GM21381 (cell line): ENCODE results near the gene NXPH3.

Source experiments
- ATAC-seq: cut with Tn5 transposase; IDR thresholded peaks from one replicate; pipeline ENCODE4 v1.9.1; 2021; ENCODE audit warnings: mild to moderate bottlenecking, moderate library complexity; ENCODE audit not compliant: unreplicated experiment

Gene NXPH3

DNA sequence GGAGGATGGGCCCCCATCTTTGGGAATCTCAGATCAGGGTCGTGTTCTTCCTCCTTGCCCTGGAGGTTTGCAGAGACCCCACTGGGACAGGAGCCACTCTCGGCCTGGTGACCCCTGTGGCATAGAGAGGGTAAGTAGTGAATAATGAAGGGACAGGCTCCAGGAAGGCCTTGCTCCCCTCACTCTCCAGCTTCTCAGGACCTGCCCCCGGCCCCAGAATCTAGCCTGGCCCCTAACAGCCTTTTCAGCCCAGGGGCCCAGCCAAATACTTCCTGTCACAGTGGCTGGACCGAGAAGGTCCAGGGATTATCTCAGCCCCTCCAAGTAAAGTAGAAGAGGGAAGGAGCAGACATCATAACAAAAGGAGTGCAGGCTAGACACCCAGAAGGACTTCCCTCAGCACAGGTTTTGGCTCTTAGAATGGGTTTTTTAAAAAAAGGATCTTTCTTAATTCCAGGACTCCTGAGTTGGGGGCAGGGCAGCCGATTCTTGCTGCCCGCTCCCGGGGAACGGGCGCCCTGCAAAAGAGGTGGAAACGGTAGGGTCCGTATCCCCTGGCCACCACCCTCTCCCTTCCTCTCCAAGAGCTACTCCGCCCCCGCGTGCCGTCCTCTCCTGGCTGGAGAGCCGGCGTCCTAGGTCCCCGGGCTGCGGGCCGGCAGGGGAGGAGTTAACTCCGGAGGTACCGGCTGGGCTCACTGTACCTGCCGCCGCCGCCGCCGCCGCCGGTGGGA is 559 bp upstream of the NXPH3 start:
- no peak for ATAC-seq

DNA sequence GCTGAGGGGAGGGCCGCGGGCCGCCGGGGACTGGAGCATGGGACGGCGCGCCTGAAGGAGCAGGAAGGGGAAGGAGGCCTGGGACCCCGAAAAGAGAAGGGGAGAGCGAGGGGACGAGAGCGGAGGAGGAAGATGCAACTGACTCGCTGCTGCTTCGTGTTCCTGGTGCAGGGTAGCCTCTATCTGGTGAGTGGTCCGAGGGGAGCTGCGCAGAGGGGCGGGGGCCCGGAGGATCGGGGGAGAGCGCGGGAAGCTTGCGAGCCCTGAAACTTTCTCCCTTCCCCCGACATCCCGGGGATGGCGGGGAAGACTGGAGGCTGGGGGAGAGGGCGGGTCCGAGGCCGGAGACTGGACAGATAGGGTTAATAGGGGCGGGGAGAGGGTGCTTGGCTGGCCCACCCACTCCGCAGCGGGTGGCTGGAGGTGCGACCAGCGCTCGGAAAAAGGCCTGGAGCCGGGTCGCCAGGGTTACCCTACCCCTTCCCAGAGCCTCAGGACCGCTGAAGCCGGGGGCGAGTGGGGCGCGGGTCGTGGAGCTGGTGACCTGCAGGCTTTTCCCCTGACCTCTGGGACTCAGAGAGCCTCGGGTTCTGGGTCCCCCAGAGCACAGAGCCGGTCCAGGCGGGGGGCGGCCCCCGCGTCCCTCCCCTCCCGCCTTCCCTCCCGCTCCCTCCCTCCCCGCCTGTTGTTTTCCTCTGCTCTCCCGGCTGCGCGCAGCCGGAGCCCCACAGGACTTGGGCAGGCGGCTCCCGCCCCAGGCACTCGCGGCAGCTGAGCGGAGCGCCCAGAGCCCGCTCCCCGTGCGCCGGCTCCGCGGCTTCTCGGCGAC is 631 bp downstream of the NXPH3 start:
- ATAC-seq, result no peak

DNA sequence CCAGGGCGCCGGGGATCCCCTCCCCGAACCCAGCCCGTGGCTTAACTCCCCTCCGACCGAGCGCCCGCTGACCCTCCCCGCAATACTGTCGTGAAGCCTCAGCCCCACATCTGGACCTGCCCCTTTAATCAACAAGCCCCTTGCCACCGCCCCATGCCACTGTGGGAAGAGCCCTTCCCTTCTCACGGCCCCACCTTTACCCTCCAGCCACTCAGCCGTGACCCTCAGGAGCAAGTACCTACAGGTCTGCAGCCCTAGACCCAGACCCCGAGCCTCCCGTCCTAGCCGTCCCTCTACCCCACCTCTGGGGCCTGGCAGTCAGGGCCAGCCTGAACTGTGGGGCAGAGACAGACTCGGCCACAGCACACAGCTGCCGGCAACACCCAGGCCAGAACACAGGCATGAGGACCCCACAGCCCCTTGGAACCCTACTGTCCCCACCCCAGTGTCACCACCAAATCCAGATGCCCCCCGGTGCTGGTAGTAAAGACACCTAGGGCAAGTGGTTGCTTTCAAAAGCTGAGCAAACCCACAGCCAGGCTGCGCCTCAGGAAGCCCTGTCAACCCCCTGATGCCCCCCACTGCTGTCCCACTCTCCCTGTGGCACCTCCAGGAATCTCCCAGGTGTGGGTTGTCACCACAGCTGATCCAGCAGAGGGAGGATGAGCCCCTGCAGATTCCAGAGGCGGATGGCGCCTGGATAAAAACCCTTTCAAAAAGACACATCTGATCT is 1.4 kb downstream of the NXPH3 start:
- ATAC-seq, result no peak

DNA sequence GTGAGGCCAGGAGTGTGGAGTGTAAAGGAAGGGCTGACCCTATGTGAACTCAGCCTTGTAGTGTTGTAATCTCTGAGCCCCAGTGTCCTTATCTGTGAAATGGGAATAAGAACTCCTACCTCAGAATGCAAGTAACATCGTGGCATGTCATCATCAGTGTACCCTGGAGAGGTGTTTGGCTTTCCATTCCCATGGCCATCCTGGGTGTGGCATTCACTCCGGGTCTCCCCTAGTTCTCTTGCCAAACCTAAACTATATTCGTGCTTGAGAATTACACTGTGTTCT is 1.9 kb downstream of the NXPH3 start:
- ATAC-seq, result no peak

DNA sequence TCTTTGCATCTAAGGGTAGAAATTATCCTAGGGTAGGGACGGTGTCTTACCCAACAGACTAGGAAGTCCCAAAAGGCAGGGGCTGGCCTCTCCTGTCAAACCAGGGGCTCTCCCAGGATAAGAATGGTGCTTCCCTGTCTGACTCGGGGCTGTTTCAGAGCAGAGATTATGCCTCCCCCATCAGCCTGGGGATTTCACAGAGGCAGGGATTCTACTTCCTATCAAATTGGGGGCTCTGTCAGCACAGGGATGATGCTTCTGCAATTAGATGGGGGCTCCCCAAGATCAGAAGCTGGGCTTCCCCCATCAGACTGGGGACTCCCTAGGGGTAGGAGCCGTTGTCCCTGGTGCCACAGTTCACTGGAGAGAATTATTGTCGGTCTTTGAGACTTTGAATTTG is 2.3 kb downstream of the NXPH3 start:
- ATAC-seq, result no peak

DNA sequence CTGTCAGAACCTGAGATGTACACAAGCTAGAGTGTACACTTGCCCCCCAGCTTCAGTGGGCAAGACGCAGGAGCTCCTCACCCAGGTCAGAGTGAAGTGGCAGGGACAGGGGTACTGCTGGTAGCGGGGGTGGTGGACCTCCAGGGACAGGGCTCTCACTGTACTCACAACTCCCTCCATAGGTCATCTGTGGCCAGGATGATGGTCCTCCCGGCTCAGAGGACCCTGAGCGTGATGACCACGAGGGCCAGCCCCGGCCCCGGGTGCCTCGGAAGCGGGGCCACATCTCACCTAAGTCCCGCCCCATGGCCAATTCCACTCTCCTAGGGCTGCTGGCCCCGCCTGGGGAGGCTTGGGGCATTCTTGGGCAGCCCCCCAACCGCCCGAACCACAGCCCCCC is 2.7 kb downstream of the NXPH3 start:
- ATAC-seq, result no peak

DNA sequence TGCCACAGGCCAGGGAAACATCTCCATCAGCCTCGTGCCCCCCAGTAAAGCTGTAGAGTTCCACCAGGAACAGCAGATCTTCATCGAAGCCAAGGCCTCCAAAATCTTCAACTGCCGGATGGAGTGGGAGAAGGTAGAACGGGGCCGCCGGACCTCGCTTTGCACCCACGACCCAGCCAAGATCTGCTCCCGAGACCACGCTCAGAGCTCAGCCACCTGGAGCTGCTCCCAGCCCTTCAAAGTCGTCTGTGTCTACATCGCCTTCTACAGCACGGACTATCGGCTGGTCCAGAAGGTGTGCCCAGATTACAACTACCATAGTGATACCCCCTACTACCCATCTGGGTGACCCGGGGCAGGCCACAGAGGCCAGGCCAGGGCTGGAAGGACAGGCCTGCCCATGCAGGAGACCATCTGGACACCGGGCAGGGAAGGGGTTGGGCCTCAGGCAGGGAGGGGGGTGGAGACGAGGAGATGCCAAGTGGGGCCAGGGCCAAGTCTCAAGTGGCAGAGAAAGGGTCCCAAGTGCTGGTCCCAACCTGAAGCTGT is 3.4 kb downstream of the NXPH3 start:
- ATAC-seq, result no peak

DNA sequence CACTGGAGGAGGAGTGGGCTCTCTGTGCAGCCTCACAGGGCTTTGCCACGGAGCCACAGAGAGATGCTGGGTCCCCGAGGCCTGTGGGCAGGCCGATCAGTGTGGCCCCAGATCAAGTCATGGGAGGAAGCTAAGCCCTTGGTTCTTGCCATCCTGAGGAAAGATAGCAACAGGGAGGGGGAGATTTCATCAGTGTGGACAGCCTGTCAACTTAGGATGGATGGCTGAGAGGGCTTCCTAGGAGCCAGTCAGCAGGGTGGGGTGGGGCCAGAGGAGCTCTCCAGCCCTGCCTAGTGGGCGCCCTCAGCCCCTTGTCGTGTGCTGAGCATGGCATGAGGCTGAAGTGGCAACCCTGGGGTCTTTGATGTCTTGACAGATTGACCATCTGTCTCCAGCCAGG is 3.9 kb downstream of the NXPH3 start:
- ATAC-seq, result no peak

DNA sequence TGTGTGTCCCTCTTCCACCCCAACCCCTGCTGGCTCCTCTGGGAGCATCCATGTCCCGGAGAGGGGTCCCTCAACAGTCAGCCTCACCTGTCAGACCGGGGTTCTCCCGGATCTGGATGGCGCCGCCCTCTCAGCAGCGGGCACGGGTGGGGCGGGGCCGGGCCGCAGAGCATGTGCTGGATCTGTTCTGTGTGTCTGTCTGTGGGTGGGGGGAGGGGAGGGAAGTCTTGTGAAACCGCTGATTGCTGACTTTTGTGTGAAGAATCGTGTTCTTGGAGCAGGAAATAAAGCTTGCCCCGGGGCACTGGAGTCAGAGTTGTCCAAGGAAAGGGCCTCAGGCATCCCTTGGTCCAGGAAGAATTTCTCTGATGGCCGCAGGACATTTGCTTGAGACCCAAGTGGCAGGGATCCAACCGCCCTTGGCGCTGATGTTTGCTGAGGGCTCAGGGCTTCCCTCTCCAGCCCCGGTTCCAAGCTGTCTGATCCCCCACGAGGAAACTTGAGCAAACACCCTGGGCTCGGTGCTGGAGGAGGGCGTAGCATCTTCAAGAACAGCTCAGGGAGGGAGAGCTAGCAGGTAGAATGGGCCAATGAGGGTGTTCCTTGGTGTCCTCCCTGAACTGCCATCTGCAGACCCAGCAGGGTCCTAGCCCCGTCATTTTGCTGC is 4.5 kb downstream of the NXPH3 start:
- ATAC-seq, result no peak

DNA sequence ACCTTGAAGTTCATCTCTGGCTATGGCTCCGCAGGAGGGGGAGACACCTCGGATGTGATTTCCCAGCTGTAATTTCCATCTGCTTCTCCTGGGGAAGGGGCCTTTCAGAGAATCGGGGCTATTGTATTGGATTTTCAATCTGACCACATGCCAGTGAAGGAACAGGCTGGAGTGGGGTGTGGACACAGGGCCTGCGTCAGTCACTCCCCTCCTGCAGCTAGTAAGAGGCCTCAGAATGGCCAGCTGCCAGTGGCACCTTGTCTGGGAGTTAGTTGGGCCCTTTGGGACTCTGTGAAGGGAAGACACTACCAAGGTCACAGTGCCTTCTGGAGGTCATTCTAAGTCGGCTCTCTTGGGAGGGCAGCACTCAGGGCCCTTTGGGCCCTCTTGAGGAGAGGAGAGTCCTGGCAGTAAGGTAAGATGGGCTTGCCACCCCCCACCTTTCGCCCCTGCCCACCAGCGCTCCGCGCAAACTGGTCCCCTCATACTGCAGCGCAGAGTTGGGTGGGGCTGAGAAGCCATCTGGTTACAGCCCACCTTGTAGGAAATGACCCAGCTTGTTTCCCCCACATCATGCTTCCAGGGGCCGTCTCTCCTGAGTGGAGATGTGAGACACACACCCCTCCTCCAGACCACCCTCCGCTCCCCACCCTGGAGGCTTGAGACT is 5.4 kb downstream of the NXPH3 start:
- ATAC-seq, result no peak

DNA sequence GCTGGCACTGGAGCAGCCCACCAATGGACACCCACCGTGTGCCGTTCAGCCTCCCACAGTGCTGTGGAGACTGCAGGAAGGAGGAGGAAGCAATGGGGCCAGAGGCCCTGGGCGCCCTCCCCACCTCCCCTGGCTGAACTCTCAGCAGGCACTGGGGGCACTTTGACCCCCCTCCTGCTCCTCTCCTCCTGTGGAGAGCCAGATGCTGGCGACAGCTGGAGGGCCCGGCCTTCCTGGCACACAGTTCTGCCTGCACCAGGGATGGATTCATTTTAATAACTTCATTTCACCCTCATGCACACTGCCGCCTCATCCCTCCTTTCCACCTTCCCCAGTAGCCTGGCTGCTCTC is 6.0 kb downstream of the NXPH3 start:
- no peak for ATAC-seq

DNA sequence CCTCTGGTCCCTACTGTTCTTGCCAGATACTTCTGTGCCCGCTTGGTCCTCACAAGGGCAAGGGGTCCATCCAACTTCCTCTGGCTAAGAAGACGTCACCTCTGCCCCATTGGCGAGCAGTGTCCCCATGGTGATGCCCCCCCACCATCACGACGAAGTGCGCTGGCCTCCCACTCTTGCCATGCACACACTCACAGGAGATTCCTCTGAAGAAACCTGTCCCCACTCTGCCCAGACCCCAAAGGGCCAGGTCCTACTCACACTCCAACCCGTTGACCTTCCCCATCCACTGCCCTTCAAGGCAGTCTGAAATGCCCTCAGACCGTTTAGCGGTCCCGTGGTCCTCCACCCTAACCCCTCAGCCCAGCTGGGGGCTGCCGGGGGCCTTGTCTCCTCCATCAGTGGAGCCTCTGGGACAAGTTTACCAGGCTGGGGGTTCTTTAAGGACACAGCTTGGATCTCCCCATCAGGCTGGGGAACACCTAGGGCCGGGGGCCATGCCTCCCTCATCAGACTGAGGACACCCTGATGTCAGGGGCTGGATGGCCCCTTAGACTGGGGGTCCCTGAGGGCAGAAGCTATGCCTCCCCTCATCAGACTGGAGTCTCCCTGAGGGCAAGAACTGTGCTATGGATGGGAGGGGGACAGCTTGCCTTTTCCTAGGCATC is 6.5 kb downstream of the NXPH3 start:
- no peak for ATAC-seq

DNA sequence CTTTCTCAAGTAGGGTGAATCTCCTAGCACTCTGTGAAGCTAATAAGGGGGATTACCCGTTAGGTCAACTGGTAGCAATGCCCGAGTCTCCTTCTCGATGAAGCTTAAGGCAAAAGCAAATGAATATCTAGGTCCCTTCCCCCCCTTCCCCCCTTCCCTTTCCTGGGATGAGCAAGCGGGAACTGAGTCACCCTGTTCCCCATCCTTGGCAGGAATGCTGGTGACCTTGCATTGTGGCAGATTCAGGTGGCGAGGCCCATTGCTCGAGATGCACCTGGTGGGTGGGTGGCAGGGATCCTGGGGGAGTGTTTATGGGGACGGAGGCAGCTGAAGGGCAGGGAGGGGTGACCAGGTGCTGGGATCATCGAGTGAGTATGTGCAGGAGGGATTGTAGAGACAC is 7.1 kb downstream of the NXPH3 start:
- ATAC-seq, result no peak

DNA sequence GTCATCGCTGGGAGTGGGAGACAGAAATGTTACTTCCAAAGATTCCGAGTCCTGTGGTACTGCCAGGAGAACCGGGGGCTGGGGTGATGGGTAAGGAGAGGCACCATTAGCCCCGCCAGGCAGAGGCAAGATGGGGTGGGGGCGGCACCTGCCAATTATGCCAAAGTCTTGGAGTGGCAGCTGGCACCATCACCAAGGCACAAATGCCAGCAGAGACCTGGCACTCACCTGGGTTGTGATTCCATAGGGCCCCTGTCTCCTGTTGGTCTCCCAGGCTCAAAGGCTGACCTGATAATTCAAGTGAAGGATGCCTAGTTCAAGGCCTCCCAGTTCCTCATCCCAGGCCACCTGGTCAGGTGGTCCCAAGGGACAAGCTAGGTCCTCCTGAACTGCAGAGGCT is 7.6 kb downstream of the NXPH3 start:
- no peak for ATAC-seq

DNA sequence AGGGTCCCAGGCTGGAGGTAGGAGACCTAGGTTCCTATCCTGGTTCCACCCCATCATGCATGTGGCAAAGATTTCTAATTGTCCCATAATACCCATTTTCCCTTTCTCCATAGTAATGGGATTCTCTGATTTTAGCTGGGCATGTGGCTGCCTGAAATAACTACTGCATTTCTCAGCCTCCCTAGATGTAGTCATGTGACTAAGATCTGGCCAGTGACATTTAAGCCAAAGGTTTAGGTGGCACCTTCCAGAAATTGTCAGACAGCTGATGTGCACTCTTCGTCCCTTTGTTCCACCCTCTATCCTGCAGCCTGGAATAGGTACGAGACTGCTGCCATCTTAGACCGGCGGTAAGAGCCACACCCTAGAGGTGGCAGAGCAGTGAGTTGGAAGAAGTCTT is 8.2 kb downstream of the NXPH3 start:
- ATAC-seq, result no peak

DNA sequence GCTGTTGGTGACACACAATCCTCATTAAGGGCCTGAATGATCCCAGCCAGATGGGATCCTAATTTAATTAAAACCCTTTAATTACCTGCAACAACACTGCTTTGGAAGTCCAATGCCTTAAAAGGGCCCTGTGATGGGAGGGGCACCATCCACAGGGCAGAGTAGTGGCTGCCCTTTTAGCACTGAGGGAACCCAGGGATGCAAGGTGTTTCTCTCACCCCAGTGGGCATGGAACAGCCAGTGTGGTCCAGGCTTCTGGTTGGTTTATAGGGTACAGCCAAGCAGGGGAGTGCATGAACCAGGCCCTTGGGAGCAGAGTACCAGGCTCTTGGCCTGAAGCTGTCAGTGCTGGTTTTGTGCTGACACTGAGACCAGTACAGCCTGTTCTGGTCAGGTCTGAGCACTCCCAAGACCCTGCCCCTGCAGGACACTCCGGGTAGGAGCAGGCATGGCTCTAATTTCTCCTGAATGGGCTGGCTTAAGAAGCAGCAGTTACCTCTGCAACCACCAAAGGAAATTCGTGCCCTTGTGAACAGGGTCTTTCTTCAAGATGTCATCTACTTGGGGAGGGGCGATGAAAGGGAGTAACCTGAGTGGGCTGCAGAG is 9.9 kb downstream of the NXPH3 start:
- ATAC-seq, result no peak

DNA sequence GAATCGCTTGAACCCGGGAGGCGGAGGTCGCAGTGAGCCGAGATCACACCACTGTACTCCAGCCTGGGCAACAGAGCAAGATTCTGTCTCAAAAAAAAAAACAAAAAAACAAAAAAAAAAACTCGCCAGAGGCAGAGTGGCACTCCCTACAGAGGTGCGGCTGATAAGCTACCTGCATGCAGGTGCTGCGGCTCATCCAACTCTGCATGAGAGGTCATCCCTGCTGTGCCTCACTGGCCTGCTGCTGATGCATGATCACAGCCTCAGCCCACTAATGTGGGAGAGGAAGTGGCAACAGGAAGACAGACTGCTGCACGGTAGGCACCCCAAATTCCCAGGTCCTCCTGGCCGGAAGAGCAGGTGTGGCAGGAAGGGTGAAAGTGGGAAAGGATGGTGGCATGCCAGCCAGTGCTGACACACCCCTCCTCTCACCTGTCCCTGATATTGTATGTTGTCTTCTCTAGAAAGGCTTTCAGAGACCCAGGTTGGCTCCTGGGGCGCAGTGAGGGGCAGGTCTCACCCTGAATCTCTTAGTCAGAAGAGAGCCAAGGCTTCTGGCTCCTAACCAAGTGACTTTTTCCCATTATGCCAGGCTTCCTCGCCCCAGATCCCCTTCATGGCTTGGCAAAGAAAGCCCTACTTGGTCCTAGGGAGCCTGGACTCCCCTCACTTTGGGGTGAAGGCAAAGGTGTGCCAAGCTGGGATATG is 11.8 kb downstream of the NXPH3 start:
- ATAC-seq, result no peak

DNA sequence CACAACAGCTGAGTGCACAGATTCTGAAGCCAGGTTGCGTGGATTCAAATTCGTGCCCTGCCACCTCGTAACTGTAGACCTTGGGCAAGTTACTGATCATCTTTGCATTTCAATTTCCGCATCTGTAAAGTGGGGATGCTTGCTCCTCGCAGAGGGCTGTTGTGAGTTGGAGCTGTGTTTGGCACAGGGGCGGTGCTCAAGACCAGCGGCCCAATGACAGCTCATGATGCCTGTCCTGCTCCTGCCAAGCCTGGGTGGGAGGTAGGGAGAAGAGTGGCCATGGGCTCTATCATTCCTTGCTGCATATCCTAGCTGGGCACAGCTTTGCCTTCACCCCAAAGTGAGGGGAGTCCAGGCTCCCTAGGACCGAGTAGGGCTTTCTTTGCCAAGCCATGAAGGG is 12.6 kb downstream of the NXPH3 start:
- ATAC-seq, result no peak
